OCI-LY3 (cell line): ENCODE measurements around the gene NAT10.

Source experiments
- H2AFZ ChIP-seq: fragments of 200-600, 300-600 bp; shearing (Covaris generic); 2 replicates; pipeline ENCODE4 v1.6.0; 2014; ENCODE audit warnings: antibody characterized with exemption, low read depth, low read length
- H3K27ac ChIP-seq: fragments of 200-600, 300-600 bp; sonication (generic); 2 replicates; pipeline ENCODE4 v1.5.1; 2014; ENCODE audit warnings: mild to moderate bottlenecking, low read length, moderate library complexity, mixed read lengths
- H3K27me3 ChIP-seq: fragments of 200-600, 300-600 bp; sonication (generic); 2 replicates; pipeline ENCODE4 v1.6.1; 2014; ENCODE audit warnings: low read depth, low read length, mixed read lengths
- H3K36me3 ChIP-seq: fragments of 200-600, 300-600 bp; sonication (generic); replicated peaks from 2 replicates; pipeline ENCODE3; 2014; ENCODE audit warnings: low read depth, low read length, mixed read lengths
- H3K4me1 ChIP-seq: fragments of 300-600, 200-600 bp; sonication (generic); 2 replicates; pipeline ENCODE4 v1.6.1; 2014; ENCODE audit warnings: low read length, mixed read lengths
- H3K4me2 ChIP-seq: fragments of 200-600, 300-600 bp; sonication (generic); 2 replicates; pipeline ENCODE4 v1.6.1; 2014; ENCODE audit warnings: low read length, mixed read lengths
- H3K4me3 ChIP-seq: fragments of 300-600, 200-600 bp; sonication (generic); 2 replicates; pipeline ENCODE4 v1.5.1; 2014; ENCODE audit warnings: antibody characterized with exemption, mild to moderate bottlenecking, low read length, moderate library complexity
- H3K79me2 ChIP-seq: fragments of 300-600, 200-600 bp; shearing (Covaris generic); 2 replicates; pipeline ENCODE4 v1.6.1; 2014; ENCODE audit warnings: mild to moderate bottlenecking, low read length, mixed read lengths
- H3K9ac ChIP-seq: fragments of 300-600, 200-600 bp; shearing (Covaris generic); 2 replicates; pipeline ENCODE4 v1.6.0; 2014; ENCODE audit warnings: mild to moderate bottlenecking, low read length, moderate library complexity
- H3K9me3 ChIP-seq: fragments of 200-600, 300-600 bp; shearing (Covaris generic); 2 replicates; pipeline ENCODE4 v1.6.1; 2014; ENCODE audit warnings: low read length, mixed read lengths; ENCODE audit not compliant: insufficient read depth
- H4K20me1 ChIP-seq: fragments of 200-600, 300-600 bp; sonication (generic); 2 replicates; pipeline ENCODE4 v1.6.1; 2016; ENCODE audit warnings: low read length, mixed read lengths; ENCODE audit not compliant: insufficient read depth
- EZH2phosphoT487 ChIP-seq: fragments of 200-600 bp; shearing (Covaris generic); IDR thresholded peaks from 2 replicates; pipeline ENCODE4 v1.6.1; 2018; ENCODE audit warnings: antibody characterized with exemption, mixed run types, low read depth
- TF ChIP-seq, protein P1 (sequence below): fragments of 200-600, 300-600 bp; sonication (generic); IDR thresholded peaks from 2 replicates; pipeline ENCODE4 v1.5.1; 2014; ENCODE audit warnings: antibody characterized with exemption, low read length, low read depth

Gene NAT10

DNA sequence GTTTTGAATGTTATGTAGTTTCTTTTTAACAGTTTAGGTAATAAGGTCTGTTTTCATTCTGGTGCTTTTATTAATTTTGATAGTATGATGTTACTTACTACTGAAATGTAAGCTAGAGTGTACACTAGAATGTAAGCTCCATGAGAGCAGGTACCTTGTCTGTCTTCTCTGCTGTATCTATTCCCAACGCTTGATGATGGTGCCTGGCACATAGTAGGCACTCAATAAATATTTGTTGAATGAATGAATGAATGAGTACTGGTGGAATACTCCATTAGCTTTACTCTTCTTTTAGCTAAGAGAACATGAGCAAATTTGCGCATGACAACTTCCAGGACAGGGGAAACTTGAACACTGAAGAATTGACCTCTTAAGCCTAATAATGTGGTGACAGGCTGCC lies 6.6 kb upstream of the NAT10 start:
- no peak overlapping the region for H2AFZ ChIP-seq
- H3K36me3 ChIP-seq = peaks cover 67% of the 10 kb centered on the region
- no peak overlapping the region for H3K4me3 ChIP-seq
- H3K79me2 ChIP-seq = peaks cover 12% of the 10 kb centered on the region; the same call in 1 of the 2 replicates
- H4K20me1 ChIP-seq = no peaks in the 10 kb centered on the region
- no peaks in the 10 kb centered on the region for H3K27me3 ChIP-seq
- no peaks in the 10 kb centered on the region for H3K9me3 ChIP-seq
- no peak overlapping the region for H3K9ac ChIP-seq
- peaks cover under 1% of the 10 kb centered on the region; the same call in 1 of the 2 replicates for H3K4me1 ChIP-seq
- TF ChIP-seq, protein P1, sequence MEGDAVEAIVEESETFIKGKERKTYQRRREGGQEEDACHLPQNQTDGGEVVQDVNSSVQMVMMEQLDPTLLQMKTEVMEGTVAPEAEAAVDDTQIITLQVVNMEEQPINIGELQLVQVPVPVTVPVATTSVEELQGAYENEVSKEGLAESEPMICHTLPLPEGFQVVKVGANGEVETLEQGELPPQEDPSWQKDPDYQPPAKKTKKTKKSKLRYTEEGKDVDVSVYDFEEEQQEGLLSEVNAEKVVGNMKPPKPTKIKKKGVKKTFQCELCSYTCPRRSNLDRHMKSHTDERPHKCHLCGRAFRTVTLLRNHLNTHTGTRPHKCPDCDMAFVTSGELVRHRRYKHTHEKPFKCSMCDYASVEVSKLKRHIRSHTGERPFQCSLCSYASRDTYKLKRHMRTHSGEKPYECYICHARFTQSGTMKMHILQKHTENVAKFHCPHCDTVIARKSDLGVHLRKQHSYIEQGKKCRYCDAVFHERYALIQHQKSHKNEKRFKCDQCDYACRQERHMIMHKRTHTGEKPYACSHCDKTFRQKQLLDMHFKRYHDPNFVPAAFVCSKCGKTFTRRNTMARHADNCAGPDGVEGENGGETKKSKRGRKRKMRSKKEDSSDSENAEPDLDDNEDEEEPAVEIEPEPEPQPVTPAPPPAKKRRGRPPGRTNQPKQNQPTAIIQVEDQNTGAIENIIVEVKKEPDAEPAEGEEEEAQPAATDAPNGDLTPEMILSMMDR = no peak
- TF ChIP-seq EZH2phosphoT487 = no peak
- H3K27ac ChIP-seq = no peak overlapping the region
- H3K4me2 ChIP-seq = no peak overlapping the region

DNA sequence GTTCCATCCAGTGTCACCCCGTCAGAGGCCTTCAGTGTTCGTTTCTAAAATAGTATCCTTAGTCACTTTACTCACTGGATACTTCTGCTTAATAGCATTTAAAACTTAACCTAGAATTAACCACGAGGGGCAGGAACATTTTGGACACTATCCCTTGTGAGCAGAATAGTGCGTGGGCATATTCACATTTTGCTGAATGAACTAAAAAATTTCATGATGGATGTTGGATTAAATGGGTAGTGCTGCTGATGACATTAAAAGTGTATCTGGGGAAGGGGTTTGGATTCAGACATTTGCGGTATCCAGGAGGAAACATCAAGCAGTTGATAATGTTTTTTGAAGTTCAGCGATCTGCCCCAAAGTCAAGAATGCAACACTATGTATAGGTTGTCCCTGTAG lies 750 bp upstream of the NAT10 start:
- TF ChIP-seq, protein P1 = no peak
- TF ChIP-seq EZH2phosphoT487 = no peak
- H3K4me3 ChIP-seq = peak overlapping the region; percentile 93
- peaks cover 43% of the 10 kb centered on the region for H3K79me2 ChIP-seq
- peak overlapping the region; percentile 86 for H3K4me2 ChIP-seq
- H4K20me1 ChIP-seq = no peaks in the 10 kb centered on the region
- no peak overlapping the region for H2AFZ ChIP-seq
- peak overlapping the region; percentile 94 for H3K9ac ChIP-seq
- no peaks in the 10 kb centered on the region for H3K27me3 ChIP-seq
- H3K36me3 ChIP-seq = peaks cover 44% of the 10 kb centered on the region
- peak overlapping the region; percentile 84 for H3K27ac ChIP-seq
- H3K4me1 ChIP-seq = peaks cover 21% of the 10 kb centered on the region
- no peaks in the 10 kb centered on the region for H3K9me3 ChIP-seq

DNA sequence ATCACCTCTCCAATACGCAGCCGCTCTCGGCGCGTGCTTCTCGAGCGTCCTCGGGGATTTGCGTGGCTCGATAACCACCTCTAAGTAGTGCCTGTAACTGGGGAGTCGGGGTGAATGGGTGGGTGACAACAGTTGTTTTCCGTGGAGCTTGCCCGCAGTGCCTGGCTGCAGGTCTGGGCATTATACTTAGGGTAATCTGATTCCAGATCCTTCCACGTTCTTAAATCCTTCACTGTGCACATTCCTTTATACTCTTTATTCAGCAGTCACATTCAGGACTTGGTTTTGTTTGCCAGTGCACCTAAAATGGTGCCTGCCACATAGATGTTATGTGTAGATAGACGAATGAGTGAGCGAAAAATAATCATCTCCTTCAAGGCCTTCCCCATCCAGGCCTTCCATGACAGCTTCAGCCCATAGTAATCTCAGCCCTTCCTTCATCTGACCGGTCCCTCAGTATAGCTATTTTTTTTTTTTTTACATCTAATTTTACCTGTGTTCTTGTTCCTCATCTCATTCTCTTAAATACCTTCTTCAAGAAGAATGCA lies 602 bp downstream of the NAT10 start:
- Histone ChIP-seq H4K20me1 (no peaks in the 10 kb centered on the region), H3K79me2 (peaks cover 50% of the 10 kb centered on the region), H3K4me1 (peaks cover 21% of the 10 kb centered on the region), H3K9ac (peak overlapping the region; percentile 94), H3K4me2 (peak overlapping the region; percentile 92), H3K9me3 (no peaks in the 10 kb centered on the region), H3K27ac (peak overlapping the region; percentile 84), H2AFZ (peak overlapping the region; percentile 57), H3K36me3 (peaks cover 47% of the 10 kb centered on the region), H3K27me3 (no peaks in the 10 kb centered on the region), H3K4me3 (peak overlapping the region; percentile 93)
- no peak for TF ChIP-seq EZH2phosphoT487
- TF ChIP-seq, protein P1 = no peak

DNA sequence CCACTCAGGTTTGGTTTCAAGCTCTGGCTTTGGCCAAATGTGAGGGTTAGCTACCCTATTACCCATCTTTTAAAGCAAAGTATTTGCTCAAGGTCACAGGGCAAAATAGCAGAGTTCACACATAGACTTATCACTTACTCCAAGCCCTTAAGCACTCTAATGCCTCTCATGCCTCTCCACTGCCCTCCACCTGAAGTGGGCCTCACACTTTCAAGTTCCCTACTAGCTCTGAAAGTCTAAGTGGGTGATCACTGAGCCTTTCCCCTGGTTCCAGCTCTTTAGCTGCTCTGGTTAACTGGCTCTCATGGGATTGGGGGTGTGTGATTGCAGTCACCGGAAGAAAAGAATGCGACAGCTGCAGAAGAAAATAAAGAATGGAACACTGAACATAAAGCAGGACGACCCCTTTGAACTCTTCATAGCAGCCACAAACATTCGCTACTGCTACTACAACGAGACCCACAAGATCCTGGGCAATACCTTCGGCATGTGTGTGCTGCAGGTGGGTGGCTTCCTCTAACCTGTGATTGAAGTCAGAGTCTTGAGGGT lies 6.4 kb downstream of the NAT10 start:
- peaks cover 5% of the 10 kb centered on the region for H3K4me1 ChIP-seq
- no peaks in the 10 kb centered on the region for H3K9me3 ChIP-seq
- H2AFZ ChIP-seq = no peak overlapping the region
- H3K9ac ChIP-seq = no peak overlapping the region
- H3K79me2 ChIP-seq = peaks cover 48% of the 10 kb centered on the region
- H3K27me3 ChIP-seq = no peaks in the 10 kb centered on the region
- no peak overlapping the region for H3K27ac ChIP-seq
- H4K20me1 ChIP-seq = no peaks in the 10 kb centered on the region
- peaks cover 81% of the 10 kb centered on the region for H3K36me3 ChIP-seq
- H3K4me2 ChIP-seq = no peak overlapping the region
- H3K4me3 ChIP-seq = no peak overlapping the region
- TF ChIP-seq, protein P1 = no peak
- TF ChIP-seq EZH2phosphoT487 = no peak
